HCT116 (cell line): Measurements from ENCODE around the gene CCR7. TPM values are rescaled to one million over a fixed set of nuclear protein-coding genes. Genes with fewer than 3 reads are reported as not detected.

Experiments
- ATAC-seq: fragments of 200-7000 bp; cut with Tn5 transposase; 2 replicates; pipeline ENCODE4 v1.9.1; 2020; ENCODE audit warnings: mild to moderate bottlenecking, moderate library complexity
- BruUV-seq: library from RNA; stranded (reverse); fragments of 400-500 nt; replicated peaks from 2 replicates; lab custom pipeline; 2021; lab: Mats Ljungman, UMichigan
- CTCF ChIA-PET: fragments of 300-600 bp; sonication (Branson Sonifier 250); formaldehyde crosslinking; loops from one replicate; lab custom pipeline; 2021; ENCODE audit warnings: antibody characterized with exemption; lab: Charles Lee
- POLR2A ChIA-PET: fragments of 300-600, 350-600 bp; sonication (Branson Sonifier 250); formaldehyde crosslinking; loops from one replicate; lab custom pipeline; 2021; ENCODE audit warnings: antibody characterized with exemption; lab: Charles Lee
- RAD21 ChIA-PET, 2 experiments: fragments of 300-600 bp; sonication (Branson Sonifier 250); formaldehyde crosslinking; loops; one replicate each; lab custom pipeline; 2023; ENCODE audit warnings: low total read pairs in 2 of 2; ENCODE audit not compliant: uncharacterized antibody in 2 of 2, unreplicated experiment in 2 of 2, low non-redundant PET in 1 of 2; lab: Charles Lee
- DNase-seq: peaks from one replicate; pipeline ENCODE4 v3.0.0-alpha.2; 2010; ENCODE audit warnings: low read depth, low spot score
- H2AFZ ChIP-seq: fragments of 200-600 bp; shearing (Covaris generic), sonication (generic); 2 replicates; pipeline ENCODE4 v1.6.1; 2017; ENCODE audit warnings: low read depth, mixed run types, mixed read lengths, antibody characterized with exemption, low read length; ENCODE audit not compliant: poor library complexity, severe bottlenecking
- H3K27ac ChIP-seq: 2 replicates; pipeline ENCODE4 v1.5.1; 2012; ENCODE audit warnings: low read depth, low read length
- H3K27me3 ChIP-seq: fragments of 200-600 bp; sonication (generic); 2 replicates; pipeline ENCODE4 v1.6.1; 2016; ENCODE audit warnings: mixed run types, low read length, mixed read lengths; ENCODE audit not compliant: insufficient read depth
- H3K36me3 ChIP-seq, 2 experiments: fragments of 200-500 bp in 1 of 2; fragments of 200-600 bp in 1 of 2; sonication (Bioruptor generic) in 1 of 2; sonication (generic) in 1 of 2; 2 replicates each; pipeline versions ENCODE4 v1.5.1 to v1.6.1; 2014 to 2016; ENCODE audit warnings: low read length in 2 of 2, inconsistent platforms in 1 of 2, mixed read lengths in 1 of 2, mixed run types in 1 of 2; ENCODE audit not compliant: insufficient read depth in 2 of 2, control insufficient read depth in 1 of 2
- H3K4me1 ChIP-seq, 2 experiments: fragments of 200-600 bp in 1 of 2; sonication (generic) in 1 of 2; 2 replicates each; pipeline versions ENCODE4 v1.5.1 to v1.6.1; 2012 to 2017; ENCODE audit warnings: low read length in 2 of 2, inconsistent platforms in 1 of 2, mild to moderate bottlenecking in 1 of 2, mixed read lengths in 1 of 2, mixed run types in 1 of 2, moderate library complexity in 1 of 2; ENCODE audit not compliant: insufficient read depth in 2 of 2, control insufficient read depth in 1 of 2
- H3K4me2 ChIP-seq: fragments of 200-600 bp; sonication (generic); 2 replicates; pipeline ENCODE4 v1.6.1; 2017; ENCODE audit warnings: mixed run types, low read length, mixed read lengths
- H3K4me3 ChIP-seq, 2 experiments: fragments of 200-600 bp in 1 of 2; sonication (generic) in 1 of 2; replicated peaks in 1 of 2; 2 replicates each; pipeline ENCODE4 v1.5.1; 2011 to 2016; ENCODE audit warnings: low read length in 2 of 2, control low read depth in 1 of 2, low read depth in 1 of 2, mild to moderate bottlenecking in 1 of 2, mixed read lengths in 1 of 2, mixed run types in 1 of 2
- H3K79me2 ChIP-seq: fragments of 200-600 bp; sonication (generic); 2 replicates; pipeline ENCODE4 v1.6.1; 2017; ENCODE audit warnings: mild to moderate bottlenecking, mixed run types, low read length, moderate library complexity, mixed read lengths; ENCODE audit not compliant: insufficient read depth
- H3K9ac ChIP-seq: fragments of 200-600 bp; sonication (generic); 2 replicates; pipeline ENCODE4 v1.6.1; 2016; ENCODE audit warnings: low read length, mixed read lengths
- H3K9me2 ChIP-seq: fragments of 200-600 bp; sonication (generic), shearing (Covaris generic); 2 replicates; pipeline ENCODE4 v1.6.1; 2017; ENCODE audit warnings: mixed run types, mild to moderate bottlenecking, moderate library complexity; ENCODE audit not compliant: insufficient read depth
- H3K9me3 ChIP-seq, 2 experiments: fragments of 200-500 bp in 1 of 2; fragments of 200-600 bp in 1 of 2; sonication (Bioruptor generic) in 1 of 2; sonication (generic) in 1 of 2; 2 replicates each; pipeline ENCODE4 v1.6.1; 2014 to 2017; ENCODE audit warnings: low read length in 2 of 2, mixed read lengths in 2 of 2, inconsistent platforms in 1 of 2, low read depth in 1 of 2, mild to moderate bottlenecking in 1 of 2, mixed run types in 1 of 2, moderate library complexity in 1 of 2; ENCODE audit not compliant: control insufficient read depth in 1 of 2, insufficient read depth in 1 of 2
- H4K20me1 ChIP-seq: fragments of 200-600 bp; sonication (generic), shearing (Covaris generic); 2 replicates; pipeline ENCODE4 v1.6.1; 2017; ENCODE audit warnings: mixed run types, mild to moderate bottlenecking, moderate library complexity; ENCODE audit not compliant: insufficient read depth
- CBX3 ChIP-seq: IDR thresholded peaks from 2 replicates; pipeline ENCODE4 v1.6.1; 2012; ENCODE audit warnings: low read depth
- CTCF ChIP-seq, 3 experiments: fragments of 200-600 bp in 1 of 3; sonication (generic) in 1 of 3; IDR thresholded peaks in 2 of 3; conservative IDR thresholded peaks in 1 of 3; 2 replicates each; pipeline ENCODE4 v1.5.1; 2012 to 2017; ENCODE audit warnings: low read depth in 2 of 3, low read length in 2 of 3, antibody characterized with exemption in 1 of 3, borderline replicate concordance in 1 of 3, control low read depth in 1 of 3, mild to moderate bottlenecking in 1 of 3, mixed read lengths in 1 of 3, mixed run types in 1 of 3, moderate library complexity in 1 of 3; ENCODE audit not compliant: insufficient read depth in 1 of 3
- EGR1 ChIP-seq: IDR thresholded peaks from 2 replicates; pipeline ENCODE4 v1.6.1; 2012; ENCODE audit warnings: low read depth
- RAD21 ChIP-seq: IDR thresholded peaks from 2 replicates; pipeline ENCODE4 v1.6.1; 2012; ENCODE audit warnings: low read depth, mild to moderate bottlenecking
- SP1 ChIP-seq: IDR thresholded peaks from 2 replicates; pipeline ENCODE4 v1.6.1; 2012; ENCODE audit warnings: low read depth
- YY1 ChIP-seq: IDR thresholded peaks from 2 replicates; pipeline ENCODE4 v1.6.1; 2011; ENCODE audit warnings: low read length, low read depth, moderate library complexity, mild to moderate bottlenecking; ENCODE audit not compliant: insufficient replicate concordance; ENCODE audit errors: extremely low read depth
- ZFX ChIP-seq: fragments of 450-650 bp; IDR thresholded peaks from 2 replicates; pipeline ENCODE4 v1.6.1; 2017
- ZNF274 ChIP-seq: fragments of 200-500 bp; sonication (Bioruptor generic); IDR thresholded peaks from 2 replicates; pipeline ENCODE4 v1.6.1; 2014; ENCODE audit warnings: mild to moderate bottlenecking, low read depth, low read length, inconsistent platforms
- intact Hi-C: fragments of 100-400 bp; cut with micrococcal nuclease; formaldehyde crosslinking; loops from 2 replicates; pipeline ENCODE4 v1.10.0; 2022
- total RNA-seq: library from RNA; stranded (reverse); gene quantifications from one replicate; pipeline ENCODE4 v1.2.1, GENCODE V29; 2021; ENCODE audit not compliant: unreplicated experiment
- TF ChIP-seq, protein P1 (sequence below): IDR thresholded peaks from 2 replicates; pipeline ENCODE4 v1.6.1; 2012

The CCR7 gene
- total RNA-seq, 1 experiment from 2014 or later, result 0.69 TPM

DNA sequence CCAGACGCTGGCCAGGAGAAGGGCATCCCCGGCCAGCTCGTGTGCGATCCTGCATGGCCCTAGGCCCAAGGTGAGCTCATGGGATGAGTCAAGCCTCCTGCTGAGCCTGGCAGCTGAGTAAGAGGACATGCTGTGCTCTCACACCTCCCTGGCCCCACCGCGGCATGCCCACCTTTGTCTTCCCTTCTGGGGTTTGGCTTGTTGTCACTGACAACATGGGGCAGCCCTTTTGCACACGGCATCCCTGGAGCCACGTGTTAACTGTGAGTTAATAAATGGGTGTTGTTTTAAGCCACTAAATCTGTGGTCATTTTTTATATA, 55.0 kb downstream of the CCR7 start (continued):
- TF ChIP-seq CTCF (IDR thresholded peaks at IDR 0.05 in 2 of 3, conservative IDR thresholded peaks at IDR 0.05 in 1 of 3; ENCODE audit: borderline replicate concordance in 1 of 3, insufficient read depth in 1 of 3, low read depth in 2 of 3, low read length in 2 of 3) (no peak), ZNF274 (no peak), RAD21 (no peak), CBX3 (peak; percentile 96), SP1 (peak; percentile 88)
- TF ChIP-seq, protein P1, sequence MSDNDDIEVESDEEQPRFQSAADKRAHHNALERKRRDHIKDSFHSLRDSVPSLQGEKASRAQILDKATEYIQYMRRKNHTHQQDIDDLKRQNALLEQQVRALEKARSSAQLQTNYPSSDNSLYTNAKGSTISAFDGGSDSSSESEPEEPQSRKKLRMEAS, result peak; percentile 98
- TF ChIP-seq, all 23 proteins: peak for 9

DNA sequence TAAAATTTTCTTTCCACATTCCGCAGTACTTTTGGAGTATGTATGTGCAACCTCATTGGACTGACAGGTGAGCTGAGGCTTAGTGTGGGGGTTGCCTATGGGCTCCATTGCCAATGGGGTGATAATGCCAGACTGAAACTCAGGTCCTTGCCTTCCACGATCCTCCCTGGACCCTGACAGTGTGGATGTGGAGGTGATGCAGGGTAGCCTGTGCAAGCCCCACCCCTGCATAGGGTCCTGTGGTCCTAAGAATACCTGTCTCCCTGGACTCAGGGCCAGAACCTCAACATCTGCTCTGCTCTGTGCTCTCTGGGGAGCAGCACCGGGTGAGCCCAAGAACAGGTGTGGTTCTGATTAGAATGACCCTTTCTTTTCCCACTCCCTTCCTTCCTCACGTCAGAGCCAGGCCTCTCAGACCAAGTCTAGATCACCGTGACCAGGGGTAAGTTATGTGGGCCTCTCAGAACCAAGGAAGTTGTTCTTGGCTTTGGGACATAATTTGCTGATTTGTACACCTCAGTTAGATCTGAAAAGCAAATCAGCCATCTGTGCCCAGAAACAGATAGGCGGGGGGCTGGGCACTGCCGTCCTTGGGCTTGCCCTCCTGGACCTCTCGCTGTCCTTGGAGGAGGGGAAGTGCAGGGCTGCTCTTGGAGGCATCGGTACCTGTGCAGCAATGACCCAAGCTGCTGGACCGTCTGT, 55.5 kb downstream of the CCR7 start:
- intact Hi-C loops, result no loop called here
- CTCF ChIA-PET, result interaction anchor here (1.2 to 1.9 kb wide), 4 partner anchors 8 to 50 kb away, joined by 3 to 9 read pairs (median 3); partner anchors contain the start of gene TNS4
- peak overlapping the region; percentile 47 for H3K27ac ChIP-seq
- peak overlapping the region; percentile 67 for H2AFZ ChIP-seq
- H3K27me3 ChIP-seq, result no peaks in the 10 kb centered on the region
- H3K36me3 ChIP-seq, result no peaks in the 10 kb centered on the region
- POLR2A ChIA-PET, result interaction anchor here (0.7 to 2.2 kb wide), 3 partner anchors 8 to 92 kb away, joined by 3 to 5 read pairs (median 5); partner anchors contain the start of genes TNS4 and TOP2A
- H3K9me2 ChIP-seq, result no peaks in the 10 kb centered on the region
- no peaks in the 10 kb centered on the region for H3K79me2 ChIP-seq
- ATAC-seq (peak; percentile 51), DNase-seq (no peak)
- RAD21 ChIA-PET, result interaction anchor here in 1 of 2 experiments (0.6 kb wide), 1 partner anchor 23 kb away, joined by 3 read pairs; no protein-coding TSS in a partner anchor
- H3K4me3 ChIP-seq, result peak overlapping the region in 1 of 2 experiments; percentile 23; a peak in 1 of 4 replicates
- H3K4me2 ChIP-seq, result peak overlapping the region; percentile 66
- no peaks in the 10 kb centered on the region for H4K20me1 ChIP-seq
- peaks cover 39 to 62% of the 10 kb centered on the region in 2 experiments for H3K4me1 ChIP-seq
- TF ChIP-seq ZFX (peak; percentile 27; the same call in 1 of the 2 replicates), EGR1 (no peak), YY1 (no peak)
- H3K9ac ChIP-seq, result peak overlapping the region; percentile 48
- BruUV-seq, result no TSS peak
- no peaks in the 10 kb centered on the region for H3K9me3 ChIP-seq
